HG02678 (cell line): ENCODE measurements around the gene VPS41.

ENCODE experiments used
- ATAC-seq: cut with Tn5 transposase; IDR thresholded peaks from one replicate; pipeline ENCODE4 v1.9.1; 2021; ENCODE audit warnings: mild to moderate bottlenecking, moderate library complexity; ENCODE audit not compliant: unreplicated experiment

The VPS41 gene

DNA sequence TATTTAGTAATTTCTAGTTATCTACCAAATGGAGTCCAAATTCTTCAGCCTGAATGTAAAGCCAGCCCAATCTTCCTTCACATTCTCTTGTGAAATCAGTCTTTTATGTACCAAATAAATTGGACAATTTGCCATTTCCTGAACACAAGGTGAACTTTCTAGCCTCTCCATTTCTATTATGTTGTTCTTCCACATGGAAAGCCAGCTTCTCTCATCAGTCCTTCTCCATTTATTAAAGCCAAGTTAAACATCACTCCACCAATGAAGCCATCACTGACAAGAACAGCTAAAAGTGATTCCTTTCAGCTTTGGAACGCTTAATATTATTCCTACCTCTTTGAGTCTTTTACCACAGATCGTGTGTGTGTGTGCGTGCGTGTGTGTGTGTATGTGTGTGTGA, 88.4 kb downstream of the VPS41 start:
- no peak for ATAC-seq

DNA sequence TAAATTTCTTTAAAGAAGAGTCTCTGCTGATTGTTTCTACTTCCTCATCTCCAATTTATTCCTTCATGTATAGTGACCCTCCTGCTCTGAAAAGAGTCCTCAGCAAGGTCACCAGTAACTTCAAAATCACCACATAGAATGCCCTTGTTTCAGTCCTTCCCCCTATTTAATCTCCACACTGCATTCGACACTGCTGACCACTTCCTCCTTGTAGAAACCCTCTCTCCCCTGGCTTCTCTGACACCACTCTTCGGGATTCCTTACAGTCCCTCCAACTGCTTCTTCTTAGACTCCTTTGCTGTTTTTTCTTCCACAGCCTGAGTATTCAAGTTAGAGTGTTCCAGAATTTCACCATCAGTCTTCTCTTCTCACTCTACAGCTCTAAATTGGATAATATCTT, 89.5 kb downstream of the VPS41 start:
- ATAC-seq, result no peak

DNA sequence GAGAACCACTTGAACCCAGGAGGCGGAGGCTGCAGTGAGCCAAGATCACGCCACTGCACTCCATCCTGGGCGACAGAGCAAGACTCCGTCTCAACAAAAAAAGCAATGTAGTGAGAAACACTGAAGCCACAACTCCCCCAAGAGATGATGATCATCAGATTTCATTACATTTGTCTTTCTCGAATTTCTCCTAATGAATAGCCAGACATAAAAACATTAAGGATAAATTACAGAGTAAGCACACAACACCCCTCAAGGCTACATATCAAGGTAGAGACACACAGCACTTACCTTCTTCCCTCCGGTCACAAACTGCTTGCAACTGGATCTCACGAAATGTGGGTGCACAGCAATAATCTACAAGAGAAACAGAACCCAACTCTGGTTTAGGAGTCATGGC, 91.5 kb downstream of the VPS41 start:
- no peak for ATAC-seq

DNA sequence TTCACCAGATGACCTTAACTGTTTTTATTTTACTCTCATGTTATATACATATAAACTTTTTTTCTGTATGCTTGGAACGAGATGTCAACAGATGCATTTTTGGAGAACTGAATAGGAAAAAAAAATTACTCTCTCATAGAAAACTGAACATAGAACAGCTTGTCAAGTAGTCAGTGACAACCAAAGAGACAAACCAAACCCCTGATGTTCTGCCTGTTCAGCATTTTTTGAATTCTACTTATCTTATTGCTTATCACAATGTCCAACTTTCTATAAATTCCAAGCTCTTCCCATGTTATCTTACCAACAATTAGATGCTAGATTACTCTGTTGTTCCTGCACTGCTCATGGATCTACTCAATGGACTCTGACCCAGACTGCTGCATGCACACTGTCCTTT, 95.2 kb downstream of the VPS41 start:
- ATAC-seq, result no peak

GRCh38 chr7:38806912-38807311, 102.1 kb downstream of the VPS41 start:
- ATAC-seq, result no peak

GRCh38 chr7:38801786-38802185, 107.2 kb downstream of the VPS41 start:
- no peak for ATAC-seq

- no peak for ATAC-seq
Observed at GRCh38 chr7:38798552-38799267, 110.3 kb downstream of the VPS41 start.

- ATAC-seq, result no peak
Observed at GRCh38 chr7:38796626-38797501, 112.1 kb downstream of the VPS41 start.

GRCh38 chr7:38795593-38795992, 113.4 kb downstream of the VPS41 start:
- ATAC-seq, result no peak

- no peak for ATAC-seq
Observed at GRCh38 chr7:38781991-38782390, 127.0 kb downstream of the VPS41 start.

DNA sequence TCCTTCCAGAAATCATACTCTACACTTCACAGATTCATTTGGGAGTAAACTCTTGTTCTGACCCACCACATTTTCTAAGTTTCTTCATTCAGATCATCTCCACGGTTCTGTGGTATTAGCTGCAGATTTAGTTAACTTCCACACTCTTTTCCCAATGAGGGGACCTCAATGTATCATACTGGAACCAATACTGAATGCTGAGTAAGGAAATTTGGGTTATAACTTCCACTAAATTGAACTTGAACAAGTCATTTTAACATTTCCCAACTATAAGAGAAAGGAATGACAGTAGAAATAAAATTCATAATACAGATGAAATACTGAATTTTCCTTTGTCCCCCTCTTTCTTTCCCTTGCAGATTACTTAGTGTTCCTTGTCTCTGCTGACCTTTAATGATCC, 131.4 kb downstream of the VPS41 start:
- ATAC-seq, result no peak

DNA sequence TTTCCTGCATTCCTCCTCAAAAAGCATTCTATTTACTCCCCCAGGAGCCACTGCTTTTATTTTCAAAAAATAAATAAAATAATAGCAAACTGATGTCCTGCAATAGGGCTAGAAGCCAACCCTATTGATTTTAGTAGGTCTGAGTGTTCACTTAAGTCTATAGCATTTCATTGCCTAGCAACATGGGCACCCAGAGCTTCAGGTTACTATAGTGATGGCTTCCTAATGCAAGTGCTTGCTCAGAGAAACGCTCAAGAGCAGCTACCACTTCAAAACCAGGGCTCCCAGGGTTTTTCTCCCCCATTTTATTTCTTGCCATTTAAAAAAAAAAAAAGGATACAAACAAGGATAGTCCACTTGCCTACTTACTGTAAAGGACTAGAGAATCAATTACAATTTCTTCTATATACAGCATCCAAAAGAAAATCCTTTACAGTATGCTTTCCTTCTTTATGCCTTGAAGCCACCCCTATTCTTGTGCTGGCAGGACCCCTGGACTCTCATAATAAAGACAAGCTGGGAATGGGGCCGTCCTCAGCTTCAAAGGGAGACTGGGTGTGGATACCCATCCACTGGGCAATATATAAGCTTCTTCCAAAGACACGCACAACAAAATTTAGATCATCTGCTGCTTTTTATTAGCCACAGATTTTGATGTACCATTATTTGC, 133.3 kb downstream of the VPS41 start:
- ATAC-seq, result no peak

- no peak for ATAC-seq
Observed at GRCh38 chr7:38773430-38773829, 135.6 kb downstream of the VPS41 start.

DNA sequence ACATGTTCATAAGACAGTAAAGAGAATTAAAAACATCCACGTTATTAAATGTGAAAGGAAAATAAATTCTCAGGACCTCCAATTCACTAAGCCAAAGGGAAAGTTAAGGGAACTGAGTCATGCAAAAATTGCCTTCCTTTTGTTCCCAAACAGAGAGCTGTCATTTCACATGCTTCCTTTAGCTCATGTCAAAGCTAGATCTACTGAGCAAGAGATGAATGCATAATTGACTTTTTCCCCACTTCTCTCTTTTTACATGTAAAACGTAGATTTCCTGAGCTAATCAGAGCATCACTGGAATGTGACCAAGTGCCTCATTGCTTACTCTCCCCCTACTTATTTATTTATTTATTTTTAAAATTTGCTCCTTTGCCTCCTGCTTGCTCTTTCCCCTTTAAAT, 148.8 kb downstream of the VPS41 start:
- ATAC-seq, result no peak

DNA sequence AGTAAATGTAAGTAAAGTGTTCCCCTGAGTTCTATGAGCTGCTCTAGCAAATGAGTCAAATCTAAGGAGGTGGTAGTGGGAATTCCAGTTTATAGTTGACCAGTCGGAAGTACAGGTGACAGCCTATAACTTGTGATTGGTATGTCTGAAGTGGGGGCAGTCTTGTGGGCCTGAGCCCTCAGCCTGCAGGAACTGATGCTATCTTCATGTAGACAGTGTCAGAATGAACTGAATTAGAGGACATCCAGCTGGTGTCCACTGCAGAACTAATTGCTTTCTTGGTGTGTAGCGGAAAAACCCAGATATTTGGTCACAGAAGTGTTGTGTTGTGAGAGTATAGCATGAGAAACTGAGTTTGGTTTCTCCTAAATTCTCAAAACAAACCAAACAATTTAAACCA, 150.0 kb downstream of the VPS41 start:
- no peak for ATAC-seq

DNA sequence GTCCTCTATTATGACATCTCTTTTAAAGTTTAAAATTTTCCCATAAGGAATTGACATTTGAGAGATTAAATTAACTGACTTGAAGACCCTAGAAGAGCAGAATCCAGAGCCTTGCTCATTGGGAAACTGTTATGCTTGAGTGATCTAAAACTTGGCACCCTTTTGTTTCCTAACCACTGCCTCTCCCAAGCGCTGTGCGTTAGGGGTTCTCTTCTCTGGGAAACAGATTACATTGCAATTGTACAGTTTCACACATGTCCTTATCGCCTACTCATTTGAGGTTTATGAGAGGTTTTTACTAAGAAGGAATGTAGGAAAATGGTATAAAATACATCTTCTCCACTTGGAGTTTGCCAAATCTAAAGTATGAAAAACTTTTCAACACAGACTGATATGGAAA, 151.1 kb downstream of the VPS41 start:
- no peak for ATAC-seq

DNA sequence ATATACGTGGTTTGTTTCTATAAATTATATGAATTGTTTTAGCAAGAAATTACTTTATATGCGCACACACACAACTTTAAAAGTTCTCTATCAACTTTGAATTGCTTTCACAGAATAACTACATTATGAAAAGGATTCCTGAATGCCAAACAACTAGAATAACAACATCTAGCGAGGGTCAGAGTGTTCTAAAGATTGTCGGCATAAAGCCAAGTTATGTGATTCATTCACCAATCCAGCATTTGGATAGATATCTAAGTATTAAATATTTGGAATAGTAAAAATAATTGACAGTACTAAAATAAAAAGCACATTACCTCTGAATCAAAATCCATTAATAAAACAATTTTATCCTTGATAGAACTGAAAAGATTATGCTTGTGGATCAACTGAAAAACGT, 152.5 kb downstream of the VPS41 start:
- no peak for ATAC-seq

GRCh38 chr7:38753347-38753746, 155.6 kb downstream of the VPS41 start:
- ATAC-seq, result no peak

- no peak for ATAC-seq
Observed at GRCh38 chr7:38751416-38751815, 157.6 kb downstream of the VPS41 start.

- no peak for ATAC-seq
Observed at GRCh38 chr7:38748056-38748610, 160.9 kb downstream of the VPS41 start.

DNA sequence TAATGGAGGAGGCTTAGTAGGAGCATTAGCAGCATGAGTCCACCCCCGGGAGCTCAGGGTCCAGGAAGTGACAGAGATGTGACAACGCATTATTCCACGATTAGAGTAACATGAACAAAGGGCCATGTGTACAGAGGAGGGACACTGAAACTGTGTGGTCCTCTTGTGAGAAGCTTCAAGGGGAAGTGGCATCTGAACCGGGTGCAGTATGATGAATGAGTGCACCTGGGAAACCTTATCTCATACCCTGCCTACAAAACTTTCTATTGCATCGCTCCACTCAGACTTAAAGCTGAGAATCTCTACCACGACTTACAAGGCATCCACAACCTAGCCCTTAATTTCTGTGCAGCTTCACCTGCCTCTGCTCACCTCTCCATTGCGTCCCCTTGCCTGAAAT, 162.6 kb downstream of the VPS41 start:
- ATAC-seq, result no peak

DNA sequence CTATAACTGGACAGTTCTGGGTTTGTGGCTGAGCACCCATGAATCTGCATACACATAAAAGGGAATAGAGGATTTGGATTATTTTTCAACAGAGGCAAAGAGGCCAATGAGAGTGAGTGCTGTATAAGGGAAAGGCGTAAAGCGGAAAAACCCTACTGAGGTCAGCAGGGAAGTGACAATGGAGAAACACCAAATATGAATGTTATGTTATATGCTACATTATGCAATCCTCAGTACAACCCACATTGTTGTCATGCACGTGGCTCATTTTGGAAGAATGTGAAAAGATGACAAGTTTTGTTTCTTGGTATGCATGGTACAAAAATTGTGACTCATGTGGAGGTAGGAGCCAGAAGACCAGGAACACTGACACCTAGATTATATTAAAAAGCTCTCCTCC, 164.2 kb downstream of the VPS41 start:
- no peak for ATAC-seq
